ENCODE data around the gene ZNF552.

GRCh38 chr19:57789288-57789687 lies 25.4 kb downstream of the ZNF552 start:
- no peak for TF ChIP-seq CTCF (conservative IDR thresholded peaks at IDR 0.05; ENCODE audit: low read depth, low read length)
- no peak for TF ChIP-seq POLR2A (IDR thresholded peaks at IDR 0.05; ENCODE audit: low read depth, low read length)
- no peak for TF ChIP-seq FOS (IDR thresholded peaks at IDR 0.05; ENCODE audit: low read depth, low read length)
- no peak for TF ChIP-seq CEBPB (IDR thresholded peaks at IDR 0.05; ENCODE audit: low read depth, low read length)

Measured in IMR-90 (cell line).